Cardiac muscle cell (in vitro differentiated cells and primary cell): ENCODE data around the gene DEFB110. TPM values are rescaled to one million over a fixed set of nuclear protein-coding genes. Genes with fewer than 3 reads are reported as not detected.

Experiments
- DNase-seq, 2 donors: peaks; one replicate each; pipeline versions ENCODE4 v3.0.0 to v3.0.0-alpha.2; 2010 to 2017; ENCODE audit warnings: low read depth in 1 of 2, low spot score in 1 of 2
- H3K27ac ChIP-seq: fragments of 200-600 bp; sonication (generic); 2 replicates; pipeline ENCODE4 v1.5.1; 2016
- H3K27me3 ChIP-seq: fragments of 200-600 bp; sonication (generic); 2 replicates; pipeline ENCODE4 v1.6.0; 2016; ENCODE audit warnings: control low read depth
- H3K36me3 ChIP-seq: fragments of 200-600 bp; sonication (generic); 2 replicates; pipeline ENCODE4 v1.5.1; 2016; ENCODE audit warnings: control low read depth
- H3K4me1 ChIP-seq: fragments of 200-600 bp; sonication (generic); 2 replicates; pipeline ENCODE4 v1.8.1; 2017; ENCODE audit warnings: low read depth, mild to moderate bottlenecking, mixed run types
- H3K4me3 ChIP-seq: fragments of 200-600 bp; sonication (generic); 2 replicates; pipeline ENCODE4 v1.5.1; 2016; ENCODE audit warnings: mild to moderate bottlenecking
- H3K9me3 ChIP-seq: fragments of 200-600 bp; sonication (generic); 2 replicates; pipeline ENCODE4 v1.5.1; 2017; ENCODE audit warnings: low read depth, mild to moderate bottlenecking, control low read depth
- polyA plus RNA-seq: library from polyadenylated mRNA; unstranded; fragments of >200 nt; fragmentation: Nextera tagmentation; extraction: Ambion mirVana; gene quantifications from 2 replicates; pipeline ENCODE4 v1.2.1, GENCODE V29; 2016
- total RNA-seq: library from RNA; depleted of rRNA; stranded (reverse); fragments of >200 nt; gene quantifications from 2 replicates; pipeline ENCODE4 v1.2.3, GENCODE V29; 2016
- TF ChIP-seq, protein P1 (sequence below): IDR thresholded peaks from 2 replicates; pipeline ENCODE4 v1.5.1; 2012; ENCODE audit warnings: low read depth, mild to moderate bottlenecking, low read length

DEFB110 gene
- total and polyA plus RNA-seq, 2 experiments from 2014 or later = not detected

- H3K9me3 ChIP-seq = no peaks in the 10 kb centered on the region
- TF ChIP-seq, protein P1, sequence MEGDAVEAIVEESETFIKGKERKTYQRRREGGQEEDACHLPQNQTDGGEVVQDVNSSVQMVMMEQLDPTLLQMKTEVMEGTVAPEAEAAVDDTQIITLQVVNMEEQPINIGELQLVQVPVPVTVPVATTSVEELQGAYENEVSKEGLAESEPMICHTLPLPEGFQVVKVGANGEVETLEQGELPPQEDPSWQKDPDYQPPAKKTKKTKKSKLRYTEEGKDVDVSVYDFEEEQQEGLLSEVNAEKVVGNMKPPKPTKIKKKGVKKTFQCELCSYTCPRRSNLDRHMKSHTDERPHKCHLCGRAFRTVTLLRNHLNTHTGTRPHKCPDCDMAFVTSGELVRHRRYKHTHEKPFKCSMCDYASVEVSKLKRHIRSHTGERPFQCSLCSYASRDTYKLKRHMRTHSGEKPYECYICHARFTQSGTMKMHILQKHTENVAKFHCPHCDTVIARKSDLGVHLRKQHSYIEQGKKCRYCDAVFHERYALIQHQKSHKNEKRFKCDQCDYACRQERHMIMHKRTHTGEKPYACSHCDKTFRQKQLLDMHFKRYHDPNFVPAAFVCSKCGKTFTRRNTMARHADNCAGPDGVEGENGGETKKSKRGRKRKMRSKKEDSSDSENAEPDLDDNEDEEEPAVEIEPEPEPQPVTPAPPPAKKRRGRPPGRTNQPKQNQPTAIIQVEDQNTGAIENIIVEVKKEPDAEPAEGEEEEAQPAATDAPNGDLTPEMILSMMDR = no peak
- H3K4me3 ChIP-seq = no peak overlapping the region
- no peaks in the 10 kb centered on the region for H3K4me1 ChIP-seq
- H3K27me3 ChIP-seq = no peaks in the 10 kb centered on the region
- no peaks in the 10 kb centered on the region for H3K36me3 ChIP-seq
- no peak overlapping the region for H3K27ac ChIP-seq
- DNase-seq = no peak
Measured at GRCh38 chr6:50003139-50003538, 18.7 kb downstream of the DEFB110 start.

GRCh38 chr6:49995278-49995677 lies 26.5 kb downstream of the DEFB110 start:
- H3K27ac ChIP-seq = no peak overlapping the region
- H3K36me3 ChIP-seq = no peaks in the 10 kb centered on the region
- TF ChIP-seq, protein P1 = no peak
- H3K27me3 ChIP-seq = no peaks in the 10 kb centered on the region
- no peaks in the 10 kb centered on the region for H3K4me1 ChIP-seq
- H3K4me3 ChIP-seq = no peak overlapping the region
- DNase-seq = no peak
- no peaks in the 10 kb centered on the region for H3K9me3 ChIP-seq

GRCh38 chr6:49988900-49989299 lies 32.9 kb downstream of the DEFB110 start:
- Histone ChIP-seq H3K27me3 (no peaks in the 10 kb centered on the region), H3K4me3 (no peak overlapping the region), H3K36me3 (no peaks in the 10 kb centered on the region), H3K9me3 (no peaks in the 10 kb centered on the region), H3K27ac (no peak overlapping the region), H3K4me1 (no peaks in the 10 kb centered on the region)
- DNase-seq = no peak
- TF ChIP-seq, protein P1 = no peak

DNA sequence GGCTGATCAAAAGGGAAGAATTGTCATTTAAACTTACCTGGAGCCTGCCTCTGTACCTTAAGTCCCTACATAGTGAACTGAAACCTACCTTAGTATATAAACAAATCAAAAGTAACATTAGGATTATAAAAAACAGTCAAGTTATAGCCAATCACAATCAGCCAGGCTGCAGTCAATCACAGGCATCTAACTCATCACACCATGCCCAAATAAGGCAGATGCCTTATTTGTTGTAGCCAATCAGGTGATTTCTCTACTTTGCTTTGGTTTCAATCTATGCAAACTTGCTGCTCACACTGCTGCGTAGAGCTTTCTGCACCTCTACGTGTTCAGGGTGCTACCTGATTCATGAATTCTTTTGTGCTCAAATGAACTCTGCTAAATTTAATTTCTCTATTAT lies 34.0 kb downstream of the DEFB110 start:
- no peaks in the 10 kb centered on the region for H3K36me3 ChIP-seq
- no peaks in the 10 kb centered on the region for H3K27me3 ChIP-seq
- H3K4me3 ChIP-seq = no peak overlapping the region
- no peak overlapping the region for H3K27ac ChIP-seq
- no peaks in the 10 kb centered on the region for H3K9me3 ChIP-seq
- TF ChIP-seq, protein P1 = no peak
- H3K4me1 ChIP-seq = no peaks in the 10 kb centered on the region
- DNase-seq = no peak

DNA sequence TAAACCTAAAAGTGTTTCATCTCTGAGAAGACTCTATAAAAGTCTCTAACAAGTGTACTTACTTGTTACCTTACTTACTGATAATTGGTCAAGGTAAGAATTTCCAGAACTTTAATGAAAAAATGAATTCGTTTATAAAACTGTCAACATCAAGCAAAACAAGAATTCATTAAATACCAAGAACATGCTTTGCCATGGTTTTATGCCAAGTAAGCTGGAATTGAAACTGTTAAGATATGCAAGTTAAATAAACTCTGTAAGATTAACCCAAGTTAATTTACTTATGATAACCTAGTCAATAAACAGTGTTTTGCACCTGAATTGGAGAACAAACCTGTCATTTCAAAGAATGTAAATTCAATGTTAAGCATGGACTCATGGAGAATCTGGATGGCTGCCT lies 35.2 kb downstream of the DEFB110 start:
- DNase-seq = no peak
- Histone ChIP-seq H3K4me1 (peaks cover 5% of the 10 kb centered on the region), H3K36me3 (no peaks in the 10 kb centered on the region), H3K27me3 (no peaks in the 10 kb centered on the region), H3K9me3 (no peaks in the 10 kb centered on the region), H3K4me3 (no peak overlapping the region), H3K27ac (no peak overlapping the region)
- TF ChIP-seq, protein P1 = no peak

DNA sequence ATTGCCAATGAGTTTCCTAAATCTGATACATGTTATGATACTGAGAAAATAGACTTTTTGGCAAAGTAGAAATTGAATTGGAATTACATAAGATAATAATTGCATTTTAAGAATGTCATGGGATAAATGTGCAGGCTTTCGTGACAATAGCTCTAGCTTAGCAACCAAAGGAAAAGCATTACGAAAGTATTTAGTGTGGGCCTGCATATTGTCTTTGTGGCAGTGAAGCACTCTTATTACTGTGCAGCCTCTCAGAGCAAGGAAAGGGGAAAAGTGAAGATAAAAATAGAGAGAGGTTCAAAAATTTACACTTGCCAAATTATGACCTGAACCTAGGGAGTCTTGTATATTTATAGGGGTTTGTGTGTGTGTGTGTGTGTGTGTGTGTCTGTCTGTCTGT lies 39.7 kb downstream of the DEFB110 start:
- H3K27me3 ChIP-seq = no peaks in the 10 kb centered on the region

More for the DNA sequence above, 39.7 kb downstream of the DEFB110 start:
- no peaks in the 10 kb centered on the region for H3K9me3 ChIP-seq
- H3K4me3 ChIP-seq = no peak overlapping the region
- TF ChIP-seq, protein P1 = no peak
- DNase-seq = peak in 1 of 2 donors; percentile 26
- no peak overlapping the region for H3K27ac ChIP-seq
- no peaks in the 10 kb centered on the region for H3K36me3 ChIP-seq
- peaks cover 5% of the 10 kb centered on the region for H3K4me1 ChIP-seq
